H7 (cell line): ENCODE measurements around the gene SHANK2. TPM values are rescaled to one million over a fixed set of nuclear protein-coding genes. Genes with fewer than 3 reads are reported as not detected.
"Not testable (repeated sequence)": the region's sequence is repeated elsewhere in the genome, so short reads cannot be mapped to it uniquely, and the experiment has no call there.

Source experiments
- DNase-seq: peaks from one replicate; pipeline ENCODE4 v3.0.0; 2012
- H3K27me3 ChIP-seq: 2 replicates; pipeline ENCODE4 v1.6.0; 2011; ENCODE audit warnings: mild to moderate bottlenecking, low read length; ENCODE audit not compliant: control insufficient read depth, insufficient read depth
- H3K36me3 ChIP-seq: replicated peaks from 2 replicates; pipeline ENCODE4 v1.5.1; 2011; ENCODE audit warnings: low read length; ENCODE audit not compliant: control insufficient read depth, insufficient read depth
- H3K4me3 ChIP-seq: 2 replicates; pipeline ENCODE4 v1.5.1; 2011; ENCODE audit warnings: low read depth, mild to moderate bottlenecking, control low read depth, low read length, moderate library complexity; ENCODE audit not compliant: insufficient read depth
- total RNA-seq: library from RNA; depleted of rRNA; stranded (reverse); fragments of >200 nt; shearing (Covaris generic); gene quantifications from 2 replicates; pipeline ENCODE4 v1.2.3, GENCODE V29; 2014

SHANK2 gene
- total RNA-seq, 1 experiment from 2014 or later: 9.7 TPM

DNA sequence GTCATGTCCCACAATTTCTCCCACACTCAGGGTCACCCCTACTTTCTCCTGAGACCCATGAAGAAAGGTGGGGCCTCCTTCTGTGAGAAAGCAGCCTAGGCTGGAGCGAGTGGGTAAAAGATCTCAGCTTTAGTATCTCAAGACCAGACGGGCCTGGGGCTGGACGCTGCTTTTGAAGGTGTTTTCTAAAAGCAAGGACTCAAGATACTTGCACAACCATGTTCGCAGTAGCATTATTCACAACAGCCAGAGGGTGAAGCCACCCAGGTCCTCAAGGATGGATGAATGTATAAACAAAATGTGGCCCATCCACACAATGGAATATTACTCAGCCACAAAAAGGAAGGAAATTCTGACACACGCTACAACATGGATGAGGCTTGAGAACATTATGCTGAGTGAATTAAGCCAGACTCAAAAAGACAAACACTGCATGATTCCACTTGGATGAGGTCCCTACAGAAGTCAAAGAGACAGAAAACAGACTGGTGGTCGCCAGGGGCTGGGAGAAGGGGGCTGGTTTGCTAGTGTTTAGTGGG is 10.6 kb downstream of the SHANK2 start:
- no peaks in the 10 kb centered on the region for H3K27me3 ChIP-seq
- H3K4me3 ChIP-seq: no peak overlapping the region
- no peak for DNase-seq
- peaks cover 3% of the 10 kb centered on the region for H3K36me3 ChIP-seq

GRCh38 chr11:71240865-71241691 is 11.3 kb downstream of the SHANK2 start:
- Histone ChIP-seq H3K4me3 (no peak overlapping the region), H3K27me3 (no peaks in the 10 kb centered on the region), H3K36me3 (peaks cover 3% of the 10 kb centered on the region)
- DNase-seq: peak; percentile 78

DNA sequence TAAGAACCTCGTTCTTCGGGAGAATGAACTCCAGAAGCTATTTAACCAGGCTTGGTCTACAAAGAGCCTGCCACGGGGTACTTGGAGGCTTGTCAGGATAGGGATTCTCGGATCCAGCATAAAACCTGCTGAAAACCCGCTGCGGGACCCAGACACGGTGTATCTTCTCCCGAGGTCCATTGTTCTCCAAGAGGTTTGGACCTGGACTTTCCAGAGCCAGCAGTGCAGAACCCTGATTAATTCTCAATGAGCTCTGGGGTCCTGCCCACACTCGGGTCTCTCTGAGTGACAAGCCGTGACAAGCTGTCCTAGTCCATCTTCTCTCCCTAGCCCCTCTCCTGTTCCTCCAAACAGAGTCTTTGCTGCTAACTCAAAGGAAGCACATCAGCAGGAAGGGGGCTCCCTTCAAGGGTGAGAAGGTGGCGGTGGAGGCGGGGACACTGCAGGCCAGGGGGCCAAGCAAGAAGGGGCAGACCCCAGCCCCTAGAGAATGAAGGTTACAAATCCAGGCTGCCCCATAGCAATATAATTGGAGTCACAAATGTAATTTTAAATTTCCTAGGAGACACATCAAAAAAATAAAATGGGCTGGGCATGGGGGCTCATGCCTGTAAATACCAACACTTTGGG is 12.2 kb downstream of the SHANK2 start:
- no peak for DNase-seq
- Histone ChIP-seq H3K4me3 (no peak overlapping the region), H3K36me3 (peaks cover 5% of the 10 kb centered on the region), H3K27me3 (no peaks in the 10 kb centered on the region)

DNA sequence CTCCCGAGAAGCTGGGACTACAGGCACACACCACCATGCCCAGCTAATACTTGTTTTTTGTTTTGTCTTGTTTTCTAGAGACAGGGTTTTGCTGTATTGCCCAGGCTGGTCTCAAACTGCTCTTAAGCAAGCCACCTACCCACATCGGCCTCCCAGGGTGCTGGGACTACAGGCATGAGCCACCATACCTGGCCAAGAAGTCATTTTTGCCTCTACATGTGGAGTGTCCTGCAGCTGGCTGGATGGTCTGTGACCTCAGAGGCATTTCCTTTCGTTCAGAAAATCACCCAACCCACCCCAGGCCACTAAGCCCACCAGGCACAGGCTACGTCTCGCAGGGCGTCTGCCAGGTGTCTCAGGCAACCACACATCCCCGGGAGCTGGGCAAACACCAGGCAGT is 12.8 kb downstream of the SHANK2 start:
- Histone ChIP-seq H3K27me3 (no peaks in the 10 kb centered on the region), H3K36me3 (peaks cover 5% of the 10 kb centered on the region), H3K4me3 (no peak overlapping the region)
- no peak for DNase-seq

GRCh38 chr11:71238941-71239340 is 13.4 kb downstream of the SHANK2 start:
- no peak for DNase-seq
- Histone ChIP-seq H3K4me3 (no peak overlapping the region), H3K36me3 (peaks cover 5% of the 10 kb centered on the region), H3K27me3 (no peaks in the 10 kb centered on the region)

DNA sequence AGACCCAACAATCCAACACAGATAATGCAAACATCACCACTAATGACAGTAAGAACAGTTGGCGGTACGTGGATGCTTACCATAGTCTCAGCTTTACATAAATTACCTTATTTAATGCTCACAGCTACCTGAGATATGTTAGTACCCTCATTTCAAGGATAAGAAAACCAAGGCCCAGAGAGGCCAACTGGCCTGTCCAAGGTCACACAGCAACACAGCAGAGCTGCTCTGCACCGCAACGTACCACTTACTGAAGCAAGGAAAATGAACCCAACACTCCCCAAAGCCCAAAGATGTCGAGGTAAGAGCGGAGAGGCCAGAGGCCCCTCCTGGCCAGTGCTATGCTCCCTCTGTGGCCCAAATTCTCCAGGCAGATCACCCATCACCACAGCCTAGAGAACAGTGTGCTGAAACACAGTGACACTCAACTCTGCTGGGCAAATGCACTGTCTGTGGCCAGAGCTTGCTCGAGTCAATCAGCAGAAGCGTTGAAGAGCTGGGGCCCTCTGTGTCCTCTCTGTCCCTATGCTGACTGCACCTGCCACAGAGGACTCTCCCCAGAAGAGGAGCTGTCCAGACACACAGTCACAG is 14.0 kb downstream of the SHANK2 start:
- DNase-seq: no peak
- peaks cover 5% of the 10 kb centered on the region for H3K36me3 ChIP-seq
- H3K27me3 ChIP-seq: no peaks in the 10 kb centered on the region
- no peak overlapping the region for H3K4me3 ChIP-seq

- H3K27me3 ChIP-seq: no peaks in the 10 kb centered on the region
- no peak for DNase-seq
- no peak overlapping the region for H3K4me3 ChIP-seq
- H3K36me3 ChIP-seq: peaks cover 5% of the 10 kb centered on the region
These were observed 14.5 kb downstream of the SHANK2 start for GRCh38 chr11:71237853-71238252.

GRCh38 chr11:71236836-71237475 is 15.4 kb downstream of the SHANK2 start:
- peak; percentile 12 for DNase-seq
- peaks cover 5% of the 10 kb centered on the region for H3K36me3 ChIP-seq
- H3K4me3 ChIP-seq: no peak overlapping the region
- H3K27me3 ChIP-seq: no peaks in the 10 kb centered on the region

- Histone ChIP-seq H3K36me3 (peaks cover 5% of the 10 kb centered on the region), H3K4me3 (no peak overlapping the region), H3K27me3 (no peaks in the 10 kb centered on the region)
- peak; percentile 25 for DNase-seq
These were observed 16.7 kb downstream of the SHANK2 start for GRCh38 chr11:71235719-71236118.

- H3K36me3 ChIP-seq, H3K4me3 ChIP-seq, H3K27me3 ChIP-seq: not testable (repeated sequence)
- DNase-seq: peak; percentile 25
These were observed 18.2 kb downstream of the SHANK2 start for GRCh38 chr11:71233896-71234852.

GRCh38 chr11:71232364-71232763 is 20.0 kb downstream of the SHANK2 start:
- no peaks in the 10 kb centered on the region for H3K27me3 ChIP-seq
- no peak for DNase-seq
- H3K36me3 ChIP-seq: peaks cover 2% of the 10 kb centered on the region; the same call in 1 of the 2 replicates
- no peak overlapping the region for H3K4me3 ChIP-seq

GRCh38 chr11:71228961-71229360 is 23.4 kb downstream of the SHANK2 start:
- no peak for DNase-seq
- no peaks in the 10 kb centered on the region for H3K27me3 ChIP-seq
- no peak overlapping the region for H3K4me3 ChIP-seq
- H3K36me3 ChIP-seq: no peaks in the 10 kb centered on the region

DNA sequence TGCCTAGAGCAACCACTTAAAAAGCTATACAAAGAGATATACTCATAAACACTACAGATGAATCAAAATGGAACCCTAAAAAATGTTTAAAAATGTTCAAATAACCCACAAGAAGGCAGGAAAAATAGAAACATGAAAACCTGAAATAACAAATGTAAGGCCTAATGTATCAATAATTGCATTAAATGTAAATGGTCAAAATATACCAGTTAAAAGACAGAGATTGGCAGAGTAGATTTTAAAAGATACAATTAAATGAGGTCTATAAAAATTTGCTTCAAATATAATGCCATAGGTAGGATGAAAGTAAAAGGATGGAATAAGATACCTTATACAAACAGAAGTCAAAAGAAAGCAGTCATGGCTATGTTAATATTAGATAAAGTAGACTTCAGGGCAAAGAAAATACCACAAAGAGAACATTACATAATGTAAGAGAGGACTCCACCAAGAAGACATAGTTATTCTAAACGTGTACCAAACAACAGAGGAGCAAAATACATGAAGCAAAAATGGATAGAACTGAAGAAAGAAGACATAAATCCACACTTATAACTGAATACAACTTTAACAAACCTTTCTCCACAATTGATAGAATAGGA is 25.2 kb downstream of the SHANK2 start:
- no peak for DNase-seq
- H3K4me3 ChIP-seq: no peak overlapping the region
- no peaks in the 10 kb centered on the region for H3K27me3 ChIP-seq
- H3K36me3 ChIP-seq: no peaks in the 10 kb centered on the region; the same call in none of the 2 replicates
